Neural crest cell (in vitro differentiated cells): ENCODE results near the gene RNF26. TPM values are rescaled to one million over a fixed set of nuclear protein-coding genes. Genes with fewer than 3 reads are reported as not detected.

ENCODE experiments used
- DNase-seq: peaks from one replicate; pipeline ENCODE4 v3.0.0; 2021; ENCODE audit warnings: low read depth, mixed read lengths, low spot score
- H3K27ac Mint-ChIP-seq: one replicate; pipeline ENCODE4 v1.8.0; 2021; ENCODE audit warnings: mild to moderate bottlenecking, mixed read lengths; ENCODE audit not compliant: unreplicated experiment
- H3K27me3 Mint-ChIP-seq: 2 replicates; pipeline ENCODE4 v1.8.0; 2021; ENCODE audit warnings: low read depth, mild to moderate bottlenecking, mixed read lengths
- H3K36me3 Mint-ChIP-seq: 2 replicates; pipeline ENCODE4 v1.8.0; 2021; ENCODE audit warnings: low read depth, mild to moderate bottlenecking, mixed read lengths
- H3K4me1 Mint-ChIP-seq: 2 replicates; pipeline ENCODE4 v1.8.0; 2021; ENCODE audit warnings: mixed read lengths
- H3K4me3 Mint-ChIP-seq: one replicate; pipeline ENCODE4 v1.8.0; 2021; ENCODE audit warnings: mild to moderate bottlenecking, mixed read lengths
- H3K9me3 Mint-ChIP-seq: 2 replicates; pipeline ENCODE4 v1.8.0; 2021; ENCODE audit warnings: mixed read lengths
- long read RNA-seq: library from polyadenylated mRNA; unstranded; transcript quantifications from one replicate; pipeline ENCODE4 v2.0.0, GENCODE V29; 2020
- total RNA-seq: library from RNA; stranded (reverse); gene quantifications from 2 replicates; pipeline ENCODE4 v1.2.1, GENCODE V29; 2021
- TF ChIP-seq, protein P1 (sequence below): fragments of 200-600 bp; sonication (generic); conservative IDR thresholded peaks from 2 replicates; pipeline ENCODE4 v1.5.0; 2021; ENCODE audit warnings: antibody characterized with exemption, mild to moderate bottlenecking

Gene RNF26
- 47.9 and 51.8 TPM in 2 replicates for total RNA-seq
- long read RNA-seq, transcript RNF26-201 (1 exons, 2,787 nt): major isoform, 25 of 25 reads
- long read RNA-seq, partial matches to known transcripts: 0 of 25 reads
- long read RNA-seq, other reads (novel, unspliced or antisense): 0 of 25 reads

DNA sequence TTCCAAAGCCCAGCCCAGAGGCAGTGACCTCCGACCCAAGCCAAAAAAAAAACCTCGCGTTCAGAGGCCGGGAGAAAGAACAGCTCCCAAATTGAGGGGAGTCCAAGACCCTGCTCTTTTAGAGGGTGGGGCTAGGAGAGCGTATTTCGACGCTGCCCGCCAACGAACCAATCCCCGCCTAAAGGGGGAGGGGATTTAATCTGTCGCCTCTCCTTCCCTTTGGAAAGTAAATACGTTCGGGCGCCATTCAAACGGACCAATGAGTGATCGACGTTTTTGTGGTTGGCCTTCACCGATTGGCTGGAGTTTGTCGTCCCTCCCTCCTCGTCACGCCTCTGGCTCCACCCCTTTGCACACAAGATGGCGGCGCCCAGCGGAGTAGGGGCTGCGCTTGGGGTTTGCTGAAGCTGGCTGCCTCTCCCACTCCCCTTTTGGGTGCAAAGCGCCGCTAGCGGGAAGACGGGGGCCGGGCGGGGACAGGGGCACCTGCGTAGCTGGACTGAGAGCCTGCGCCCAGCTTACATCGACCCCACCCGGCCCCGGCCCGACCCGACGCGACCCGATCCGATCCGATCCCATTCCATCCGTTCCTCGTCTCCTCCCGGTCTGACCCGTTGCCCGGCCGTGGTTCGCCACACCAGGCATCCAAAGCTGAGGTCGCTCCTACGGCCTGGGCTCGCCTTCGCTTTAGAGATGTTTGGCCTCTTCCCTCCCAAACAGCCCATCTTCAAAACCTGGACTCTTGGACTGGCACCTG lies at the start of gene RNF26:
RNF26 (plus strand) TSS at position 354 of the 757 bp plus-strand sequence. CDS start 596 bp downstream, outside the sequence.
- Mint-ChIP-seq H3K9me3 (no peaks in the 10 kb centered on the region), H3K4me1 (peaks cover 59% of the 10 kb centered on the region), H3K36me3 (no peaks in the 10 kb centered on the region), H3K4me3 (peak within 1 kb of the TSS; percentile 92), H3K27ac (peak within 1 kb of the TSS; percentile 99), H3K27me3 (peaks cover 13% of the 10 kb centered on the region)
- DNase-seq: peak; percentile 90
- TF ChIP-seq, protein P1, sequence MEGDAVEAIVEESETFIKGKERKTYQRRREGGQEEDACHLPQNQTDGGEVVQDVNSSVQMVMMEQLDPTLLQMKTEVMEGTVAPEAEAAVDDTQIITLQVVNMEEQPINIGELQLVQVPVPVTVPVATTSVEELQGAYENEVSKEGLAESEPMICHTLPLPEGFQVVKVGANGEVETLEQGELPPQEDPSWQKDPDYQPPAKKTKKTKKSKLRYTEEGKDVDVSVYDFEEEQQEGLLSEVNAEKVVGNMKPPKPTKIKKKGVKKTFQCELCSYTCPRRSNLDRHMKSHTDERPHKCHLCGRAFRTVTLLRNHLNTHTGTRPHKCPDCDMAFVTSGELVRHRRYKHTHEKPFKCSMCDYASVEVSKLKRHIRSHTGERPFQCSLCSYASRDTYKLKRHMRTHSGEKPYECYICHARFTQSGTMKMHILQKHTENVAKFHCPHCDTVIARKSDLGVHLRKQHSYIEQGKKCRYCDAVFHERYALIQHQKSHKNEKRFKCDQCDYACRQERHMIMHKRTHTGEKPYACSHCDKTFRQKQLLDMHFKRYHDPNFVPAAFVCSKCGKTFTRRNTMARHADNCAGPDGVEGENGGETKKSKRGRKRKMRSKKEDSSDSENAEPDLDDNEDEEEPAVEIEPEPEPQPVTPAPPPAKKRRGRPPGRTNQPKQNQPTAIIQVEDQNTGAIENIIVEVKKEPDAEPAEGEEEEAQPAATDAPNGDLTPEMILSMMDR: no peak

DNA sequence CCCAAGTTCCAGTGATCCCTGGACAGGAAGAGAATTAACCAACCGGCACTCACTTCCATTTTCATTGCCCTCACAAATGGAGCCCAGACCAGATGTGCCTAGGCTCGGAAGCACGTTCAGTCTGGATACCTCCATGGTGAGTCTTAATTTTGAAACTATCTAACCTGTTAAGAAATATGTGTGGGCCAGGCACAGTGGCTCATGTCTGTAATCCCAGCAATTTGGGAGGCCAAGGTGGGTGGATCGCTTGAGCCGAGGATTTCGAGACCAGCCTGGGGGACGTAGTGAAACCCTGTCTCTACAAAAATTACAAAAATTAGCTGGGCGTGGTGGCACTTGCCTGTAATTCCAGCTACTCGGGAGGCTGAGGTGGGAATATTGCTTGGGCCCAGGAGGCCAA lies 48.9 kb upstream of the RNF26 start:
- TF ChIP-seq, protein P1: no peak
- Mint-ChIP-seq H3K4me1 (no peaks in the 10 kb centered on the region), H3K4me3 (no peak overlapping the region), H3K27ac (no peak overlapping the region), H3K36me3 (peaks cover 7% of the 10 kb centered on the region), H3K27me3 (no peaks in the 10 kb centered on the region), H3K9me3 (no peaks in the 10 kb centered on the region)
- DNase-seq: no peak

DNA sequence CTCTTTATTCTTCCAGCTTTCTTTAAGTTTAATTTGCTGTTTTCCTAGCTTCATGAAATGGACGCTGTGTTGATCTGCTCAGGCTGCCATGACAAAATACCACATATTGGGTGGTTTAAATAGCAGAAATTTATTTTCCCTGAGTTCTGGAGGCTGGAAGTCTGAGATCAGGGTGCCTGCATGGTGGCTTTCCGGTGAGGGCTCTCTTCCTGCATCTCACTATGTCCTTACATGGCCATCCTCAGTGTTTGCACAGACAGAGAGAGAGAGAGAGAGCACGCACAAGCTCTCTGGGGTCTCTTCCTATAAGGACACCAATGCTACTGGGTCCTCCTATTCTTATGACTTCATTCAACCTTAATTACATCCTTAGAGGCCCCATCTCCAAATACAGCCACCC lies 46.1 kb upstream of the RNF26 start:
- Mint-ChIP-seq H3K4me3 (no peak overlapping the region), H3K36me3 (peaks cover 19% of the 10 kb centered on the region), H3K4me1 (no peaks in the 10 kb centered on the region), H3K27me3 (no peaks in the 10 kb centered on the region), H3K9me3 (no peaks in the 10 kb centered on the region), H3K27ac (no peak overlapping the region)
- no peak for DNase-seq
- TF ChIP-seq, protein P1: no peak

DNA sequence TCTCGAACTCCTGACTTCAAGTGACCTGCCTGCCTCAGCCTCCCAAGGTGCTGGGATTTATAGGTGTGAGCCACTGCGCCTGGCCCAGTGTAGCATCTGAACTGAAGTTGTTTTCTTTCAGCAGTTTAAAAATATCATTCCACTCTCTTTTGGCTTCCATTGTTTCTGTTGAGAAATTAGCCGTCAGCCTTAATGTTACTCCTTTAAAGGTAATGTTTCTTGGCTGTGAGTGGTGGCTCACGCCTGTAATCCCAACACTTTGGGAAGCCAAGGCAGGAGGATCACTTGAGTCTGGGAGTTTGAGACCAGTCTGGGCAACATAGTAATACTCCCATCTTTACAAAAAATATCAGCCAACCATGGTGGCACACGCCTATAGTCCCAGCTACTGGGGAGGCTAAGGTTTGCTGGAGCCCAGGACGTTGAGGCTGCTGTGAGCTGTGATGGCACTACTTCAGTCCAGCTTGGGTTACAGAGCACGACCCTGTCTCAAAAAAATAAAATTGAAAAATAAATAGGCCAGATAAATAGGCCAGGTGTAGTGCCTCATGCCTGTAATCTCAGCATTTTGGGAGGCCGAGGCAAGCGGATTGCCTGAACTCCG lies 43.3 kb upstream of the RNF26 start:
- H3K27me3 Mint-ChIP-seq: no peaks in the 10 kb centered on the region
- TF ChIP-seq, protein P1: no peak
- no peaks in the 10 kb centered on the region for H3K9me3 Mint-ChIP-seq
- peaks cover 16% of the 10 kb centered on the region for H3K36me3 Mint-ChIP-seq
- H3K4me1 Mint-ChIP-seq: no peaks in the 10 kb centered on the region
- H3K4me3 Mint-ChIP-seq: no peak overlapping the region
- H3K27ac Mint-ChIP-seq: no peak overlapping the region
- no peak for DNase-seq

DNA sequence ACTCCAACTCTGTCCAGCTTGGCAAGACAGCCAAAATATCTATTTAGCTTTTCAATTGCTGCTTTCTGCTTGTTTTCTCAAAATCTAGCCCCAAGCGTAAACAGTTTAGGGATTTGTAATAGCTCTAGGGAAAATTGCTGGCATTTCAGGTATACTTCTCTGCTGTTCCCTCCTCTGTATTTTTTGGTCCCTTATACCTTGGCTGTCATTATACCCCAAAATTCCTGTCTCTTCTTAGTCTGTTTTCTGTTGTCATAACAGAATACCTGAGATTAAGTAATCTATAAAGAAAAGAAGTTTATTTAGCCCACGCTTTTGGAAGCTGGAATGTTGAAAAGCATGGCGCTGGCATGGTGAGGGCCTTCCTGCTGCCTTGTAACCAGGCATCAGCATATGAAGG lies 40.9 kb upstream of the RNF26 start:
- no peaks in the 10 kb centered on the region for H3K4me1 Mint-ChIP-seq
- no peaks in the 10 kb centered on the region for H3K9me3 Mint-ChIP-seq
- no peak overlapping the region for H3K27ac Mint-ChIP-seq
- no peak for DNase-seq
- H3K36me3 Mint-ChIP-seq: peaks cover 14% of the 10 kb centered on the region
- H3K27me3 Mint-ChIP-seq: no peaks in the 10 kb centered on the region
- TF ChIP-seq, protein P1: no peak
- no peak overlapping the region for H3K4me3 Mint-ChIP-seq
